ENCODE results near the gene CRIM1.

Gene CRIM1

GRCh38 chr2:36411962-36412444 is 56.4 kb downstream of the CRIM1 start:
- no peak for TF ChIP-seq CTCF (conservative IDR thresholded peaks at IDR 0.05; ENCODE audit: low read depth)
- CTCF ChIA-PET, result no interaction called here
- no peak overlapping the region for H3K27ac ChIP-seq
- POLR2A ChIA-PET (ENCODE audit: low non-redundant PET), result no interaction called here
- no peak for DNase-seq (ENCODE audit: low spot score)

- POLR2A ChIA-PET (ENCODE audit: low non-redundant PET), result no interaction called here
- CTCF ChIA-PET, result no interaction called here
- H3K27ac ChIP-seq, result no peak overlapping the region
- no peak for TF ChIP-seq CTCF (conservative IDR thresholded peaks at IDR 0.05; ENCODE audit: low read depth)
- no peak for DNase-seq (ENCODE audit: low spot score)
These were observed 57.6 kb downstream of the CRIM1 start for GRCh38 chr2:36413218-36413617.

DNA sequence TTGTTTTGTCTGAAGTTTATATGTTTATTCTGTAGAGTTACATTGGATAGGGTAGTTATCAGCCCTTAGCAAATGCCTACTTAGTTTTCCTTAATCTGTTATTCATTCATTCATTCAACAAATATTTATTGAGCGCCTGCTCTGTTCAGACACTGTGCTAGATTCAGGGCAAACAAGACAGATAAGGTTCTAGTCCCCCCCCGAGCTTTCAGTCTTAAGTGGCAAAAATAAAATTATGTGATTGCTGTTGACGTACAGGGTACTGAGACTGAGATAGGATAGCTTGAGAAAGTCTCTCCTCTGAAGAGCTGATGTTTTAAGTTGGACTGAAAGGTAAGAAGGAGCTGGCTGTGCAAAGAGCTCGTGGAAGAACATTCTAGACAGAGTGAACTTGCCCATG is 58.7 kb downstream of the CRIM1 start:
- ChIA-PET POLR2A (ENCODE audit: low non-redundant PET) (no interaction called here), CTCF (interaction anchor here (0.8 kb wide), 1 partner anchor 37 kb away, joined by 6 read pairs; no protein-coding TSS in a partner anchor)
- DNase-seq (ENCODE audit: low spot score), result no peak
- TF ChIP-seq CTCF (conservative IDR thresholded peaks at IDR 0.05; ENCODE audit: low read depth), result no peak
- H3K27ac ChIP-seq, result no peak overlapping the region

GRCh38 chr2:36415381-36416022 is 59.9 kb downstream of the CRIM1 start:
- DNase-seq (ENCODE audit: low spot score), result no peak
- H3K27ac ChIP-seq, result no peak overlapping the region
- ChIA-PET CTCF (no interaction called here), POLR2A (ENCODE audit: low non-redundant PET) (no interaction called here)
- TF ChIP-seq CTCF (conservative IDR thresholded peaks at IDR 0.05; ENCODE audit: low read depth), result no peak

DNA sequence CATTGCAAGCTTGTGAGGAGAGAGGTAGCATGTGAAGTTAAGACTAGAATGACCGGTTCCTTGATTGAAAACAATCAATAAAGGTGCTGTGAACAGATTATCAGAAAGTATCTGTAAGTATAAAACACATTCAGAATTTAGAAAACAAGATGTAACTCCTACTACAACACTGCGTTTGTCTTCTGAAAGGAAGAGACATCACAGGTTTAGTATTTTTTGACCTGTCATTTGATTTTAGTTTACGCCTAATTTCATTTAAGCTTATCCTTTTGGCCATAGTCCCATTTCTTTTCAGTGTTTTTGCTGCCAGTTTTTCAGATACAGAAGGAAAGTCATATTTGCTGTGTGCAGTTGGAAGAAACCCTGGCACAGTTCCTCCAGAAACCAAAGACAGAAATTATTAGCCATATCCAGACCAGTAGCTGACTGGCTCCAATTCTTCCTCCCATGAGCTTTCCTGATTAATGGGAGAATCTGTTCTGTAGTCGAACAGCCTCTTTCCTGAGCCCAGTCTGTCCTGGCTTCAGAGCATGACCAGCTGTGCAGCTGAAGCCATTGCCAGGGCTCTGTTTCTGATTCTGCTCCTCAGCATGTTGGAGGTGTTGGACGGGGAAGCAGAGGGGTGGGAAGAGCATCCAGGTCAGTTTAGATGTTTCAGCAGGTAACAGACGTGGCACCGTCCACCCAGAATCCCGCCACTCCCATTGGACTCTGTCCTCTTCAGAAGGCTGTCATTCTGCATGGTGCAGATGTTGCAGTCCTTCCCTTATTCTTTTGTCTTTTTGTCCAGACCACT is 61.0 kb downstream of the CRIM1 start:
- CTCF ChIA-PET, result no interaction called here
- H3K27ac ChIP-seq, result peak overlapping the region; percentile 38; the same call in 1 of the 2 replicates
- no peak for DNase-seq (ENCODE audit: low spot score)
- TF ChIP-seq CTCF (conservative IDR thresholded peaks at IDR 0.05; ENCODE audit: low read depth), result no peak
- POLR2A ChIA-PET (ENCODE audit: low non-redundant PET), result no interaction called here

GRCh38 chr2:36420569-36421181 is 65.1 kb downstream of the CRIM1 start:
- POLR2A ChIA-PET (ENCODE audit: low non-redundant PET), result no interaction called here
- no peak for TF ChIP-seq CTCF (conservative IDR thresholded peaks at IDR 0.05; ENCODE audit: low read depth)
- DNase-seq (ENCODE audit: low spot score), result no peak
- 0 out of 2 replicates have a peak overlapping the region, but pooled peaks have one; percentile 29 for H3K27ac ChIP-seq
- CTCF ChIA-PET, result no interaction called here

All from RWPE1 (cell line).